ENCODE measurements around the gene BRIP1.

- TF ChIP-seq CTCF (IDR thresholded peaks at IDR 0.05) (no peak), ZFX (IDR thresholded peaks at IDR 0.05; ENCODE audit: borderline replicate concordance) (no peak)
These were observed 16.5 kb downstream of the BRIP1 start for GRCh38 chr17:61846761-61847375.
